Endothelial cell of umbilical vein (primary cell): ENCODE results near the gene NEURL1B.

Experiments used
- EZH2 ChIP-seq: IDR thresholded peaks from 2 replicates; pipeline ENCODE4 v1.6.1; 2012; ENCODE audit warnings: borderline replicate concordance, low read depth, mild to moderate bottlenecking, moderate library complexity, low read length, inconsistent platforms; ENCODE audit not compliant: severe bottlenecking
- MAX ChIP-seq: IDR thresholded peaks from 2 replicates; pipeline ENCODE4 v1.6.1; 2011; ENCODE audit not compliant: insufficient read depth, insufficient read length
- TF ChIP-seq, protein P1 (sequence below), 2 donors: IDR thresholded peaks; 1 replicate in 1 of 2; 2 replicates in 1 of 2; pipeline ENCODE4 v1.5.1; 2011; ENCODE audit warnings: low read length in 2 of 2, mild to moderate bottlenecking in 2 of 2, moderate library complexity in 2 of 2, control low read depth in 1 of 2, inconsistent platforms in 1 of 2, low read depth in 1 of 2; ENCODE audit not compliant: insufficient read depth in 1 of 2; ENCODE audit errors: extremely low read depth in 1 of 2

GRCh38 chr5:172740428-172741205 lies 99.6 kb downstream of the NEURL1B start:
- TF ChIP-seq, protein P1, sequence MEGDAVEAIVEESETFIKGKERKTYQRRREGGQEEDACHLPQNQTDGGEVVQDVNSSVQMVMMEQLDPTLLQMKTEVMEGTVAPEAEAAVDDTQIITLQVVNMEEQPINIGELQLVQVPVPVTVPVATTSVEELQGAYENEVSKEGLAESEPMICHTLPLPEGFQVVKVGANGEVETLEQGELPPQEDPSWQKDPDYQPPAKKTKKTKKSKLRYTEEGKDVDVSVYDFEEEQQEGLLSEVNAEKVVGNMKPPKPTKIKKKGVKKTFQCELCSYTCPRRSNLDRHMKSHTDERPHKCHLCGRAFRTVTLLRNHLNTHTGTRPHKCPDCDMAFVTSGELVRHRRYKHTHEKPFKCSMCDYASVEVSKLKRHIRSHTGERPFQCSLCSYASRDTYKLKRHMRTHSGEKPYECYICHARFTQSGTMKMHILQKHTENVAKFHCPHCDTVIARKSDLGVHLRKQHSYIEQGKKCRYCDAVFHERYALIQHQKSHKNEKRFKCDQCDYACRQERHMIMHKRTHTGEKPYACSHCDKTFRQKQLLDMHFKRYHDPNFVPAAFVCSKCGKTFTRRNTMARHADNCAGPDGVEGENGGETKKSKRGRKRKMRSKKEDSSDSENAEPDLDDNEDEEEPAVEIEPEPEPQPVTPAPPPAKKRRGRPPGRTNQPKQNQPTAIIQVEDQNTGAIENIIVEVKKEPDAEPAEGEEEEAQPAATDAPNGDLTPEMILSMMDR (IDR thresholded peaks at IDR 0.05; ENCODE audit: extremely low read depth in 1 of 2, insufficient read depth in 1 of 2, low read depth in 1 of 2, low read length in 2 of 2): no peak
- TF ChIP-seq MAX (no peak), EZH2 (no peak)
